Measurements from ENCODE around the gene MPEG1. TPM values are rescaled to one million over a fixed set of nuclear protein-coding genes. Genes with fewer than 3 reads are reported as not detected.

MPEG1 gene
- total RNA-seq, 1 experiment from 2014 or later = not detected

GRCh38 chr11:59196777-59197176, 15.9 kb downstream of the MPEG1 start:
- no peak for DNase-seq (ENCODE audit: low read depth)
- in situ Hi-C loops (cut with HindIII; ENCODE audit: low pct_unique_long_range_greater_than_20kb, low sequenced_read_pairs) = no loop called here

- in situ Hi-C loops (cut with HindIII; ENCODE audit: low pct_unique_long_range_greater_than_20kb, low sequenced_read_pairs) = no loop called here
- DNase-seq (ENCODE audit: low read depth) = no peak
Measured at GRCh38 chr11:59195586-59195985, 17.1 kb downstream of the MPEG1 start.

DNA sequence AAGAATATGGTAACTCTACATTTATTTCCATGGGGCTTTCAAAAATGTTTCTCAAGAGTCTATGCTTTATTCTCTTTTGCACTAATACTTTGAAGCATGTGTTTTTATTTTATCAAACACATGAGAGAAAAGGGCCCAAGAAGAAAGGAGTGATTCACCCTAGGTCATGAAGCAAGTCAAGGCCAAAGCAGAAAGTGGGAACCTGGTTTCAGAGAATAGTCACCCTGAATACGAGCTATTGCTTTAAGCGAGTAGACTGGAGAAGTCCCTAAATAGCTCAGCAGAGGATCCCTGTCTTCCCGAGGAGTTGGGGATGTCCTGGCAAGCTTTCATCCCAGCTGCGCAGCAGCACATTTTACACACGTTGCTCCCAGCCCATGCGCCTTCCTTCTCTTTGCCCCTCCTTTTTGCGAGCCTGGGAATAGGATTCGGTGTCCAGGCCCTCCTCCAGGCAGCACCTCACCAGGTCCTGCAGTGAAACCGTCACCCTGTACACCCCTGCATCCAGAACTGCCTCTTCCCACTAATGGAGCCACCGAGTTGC, 19.1 kb downstream of the MPEG1 start:
- DNase-seq (ENCODE audit: low read depth) = no peak
- in situ Hi-C loops (cut with HindIII; ENCODE audit: low pct_unique_long_range_greater_than_20kb, low sequenced_read_pairs) = no loop called here

DNA sequence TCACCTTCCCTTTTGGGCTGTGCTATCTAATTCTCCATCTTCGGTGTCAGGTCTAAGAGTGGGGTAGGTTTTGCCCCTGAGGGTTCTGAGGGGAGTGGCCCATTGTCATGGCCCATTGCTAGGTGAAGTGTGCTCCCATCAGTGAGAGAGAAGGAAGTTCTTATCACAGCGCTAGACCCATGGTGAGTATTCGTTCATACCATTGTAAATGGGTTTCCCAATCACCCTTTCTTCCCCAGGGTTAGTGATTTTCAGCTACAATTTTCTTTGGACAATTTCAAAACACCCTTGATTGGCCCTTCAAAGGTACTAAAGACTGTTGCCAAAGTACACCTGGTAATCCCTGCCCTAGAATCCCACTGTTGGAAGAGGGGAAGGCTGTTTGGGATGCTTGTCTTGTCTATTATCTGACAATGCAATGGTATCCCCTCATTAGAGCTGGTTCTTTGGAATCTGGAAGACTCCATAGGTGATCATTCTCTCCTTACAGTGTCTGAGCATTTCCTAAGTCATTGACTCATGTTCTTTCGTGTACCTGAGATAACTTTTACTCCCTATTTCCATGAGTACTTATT, 20.2 kb downstream of the MPEG1 start:
- in situ Hi-C loops (cut with HindIII; ENCODE audit: low pct_unique_long_range_greater_than_20kb, low sequenced_read_pairs) = no loop called here
- DNase-seq (ENCODE audit: low read depth) = no peak

DNA sequence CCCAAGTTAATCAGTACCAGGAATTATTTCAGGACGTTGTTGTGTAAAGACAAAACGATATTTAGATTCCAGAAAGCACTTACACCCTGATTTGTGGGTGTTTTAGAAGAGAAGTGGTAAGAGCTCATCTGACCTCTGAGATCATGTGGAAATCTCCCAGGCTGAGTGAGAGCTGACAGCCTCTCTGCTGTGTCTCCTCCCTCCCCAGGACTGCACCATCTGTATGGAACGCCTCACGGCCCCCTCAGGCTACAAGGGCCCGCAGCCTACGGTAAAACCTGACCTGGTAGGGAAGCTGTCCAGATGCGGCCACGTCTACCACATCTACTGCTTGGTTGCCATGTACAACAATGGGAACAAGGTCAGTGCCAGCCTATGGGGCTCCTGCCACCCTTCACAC, 20.8 kb downstream of the MPEG1 start:
- DNase-seq (ENCODE audit: low read depth) = no peak
- in situ Hi-C loops (cut with HindIII; ENCODE audit: low pct_unique_long_range_greater_than_20kb, low sequenced_read_pairs) = no loop called here

DNA sequence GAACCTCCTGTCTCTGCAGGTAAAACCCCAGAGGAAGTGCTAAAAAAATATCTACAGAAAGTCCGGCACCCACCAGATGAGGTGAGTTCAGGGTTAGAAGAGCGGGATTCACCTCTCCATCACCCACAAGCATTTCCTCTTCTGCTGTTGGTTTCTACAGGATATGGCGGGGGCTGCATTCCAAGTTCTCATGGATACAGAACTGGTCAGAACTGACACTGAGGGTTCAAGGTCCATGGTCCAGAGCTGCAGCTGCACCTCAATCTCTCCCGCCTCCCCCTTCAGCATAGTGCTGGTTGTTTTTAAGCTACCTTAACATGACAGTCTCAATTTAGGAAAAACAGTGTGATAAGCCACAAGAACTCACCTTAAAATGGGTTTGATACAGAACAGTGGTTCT, 21.6 kb downstream of the MPEG1 start:
- no peak for DNase-seq (ENCODE audit: low read depth)
- in situ Hi-C loops (cut with HindIII; ENCODE audit: low pct_unique_long_range_greater_than_20kb, low sequenced_read_pairs) = no loop called here

DNA sequence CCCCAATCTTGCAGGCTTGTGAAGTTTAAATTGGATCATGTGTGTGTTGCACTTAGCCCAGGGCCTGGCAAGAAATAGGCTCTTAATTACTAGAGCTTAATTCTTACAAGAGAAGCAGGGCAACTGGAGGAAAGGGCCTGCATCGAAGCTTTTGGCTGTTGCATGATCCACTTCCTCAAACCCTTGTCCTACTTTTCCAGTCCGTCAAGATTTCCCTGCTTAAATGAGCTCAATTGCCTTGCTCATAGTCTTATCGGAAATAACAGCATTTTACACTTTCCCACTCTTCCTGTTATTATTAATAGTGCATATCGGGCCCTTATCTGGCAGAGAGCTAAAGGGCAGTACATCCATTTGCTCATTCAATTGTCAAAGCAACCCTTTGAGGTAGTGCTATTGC, 22.7 kb downstream of the MPEG1 start:
- no peak for DNase-seq (ENCODE audit: low read depth)
- in situ Hi-C loops (cut with HindIII; ENCODE audit: low pct_unique_long_range_greater_than_20kb, low sequenced_read_pairs) = no loop called here

DNA sequence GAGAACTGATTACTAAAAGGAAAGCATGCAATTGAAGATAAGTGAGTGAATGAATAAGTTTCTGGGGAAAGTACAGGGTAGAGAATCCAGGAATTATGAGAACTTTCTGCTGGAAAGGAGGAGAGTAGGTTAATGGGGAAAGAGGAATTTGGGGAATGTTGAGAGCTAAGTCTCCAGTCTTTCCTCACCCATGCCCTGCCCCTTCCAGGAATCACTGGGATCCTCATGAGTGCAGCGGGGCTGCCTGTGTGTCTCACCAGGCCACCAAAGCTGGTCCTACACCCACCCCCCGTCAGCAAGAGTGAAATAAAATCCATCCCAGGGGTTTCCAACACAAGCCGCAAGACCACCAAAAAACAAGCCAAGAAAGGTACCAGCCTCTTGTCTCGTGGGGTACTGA, 23.8 kb downstream of the MPEG1 start:
- in situ Hi-C loops (cut with HindIII; ENCODE audit: low pct_unique_long_range_greater_than_20kb, low sequenced_read_pairs) = no loop called here

GRCh38 chr11:59187587-59187986, 25.1 kb downstream of the MPEG1 start:
- in situ Hi-C loops (cut with HindIII; ENCODE audit: low pct_unique_long_range_greater_than_20kb, low sequenced_read_pairs) = no loop called here
- DNase-seq (ENCODE audit: low read depth) = no peak

More for the DNA sequence above, 23.8 kb downstream of the MPEG1 start:
- DNase-seq (ENCODE audit: low read depth) = no peak

DNA sequence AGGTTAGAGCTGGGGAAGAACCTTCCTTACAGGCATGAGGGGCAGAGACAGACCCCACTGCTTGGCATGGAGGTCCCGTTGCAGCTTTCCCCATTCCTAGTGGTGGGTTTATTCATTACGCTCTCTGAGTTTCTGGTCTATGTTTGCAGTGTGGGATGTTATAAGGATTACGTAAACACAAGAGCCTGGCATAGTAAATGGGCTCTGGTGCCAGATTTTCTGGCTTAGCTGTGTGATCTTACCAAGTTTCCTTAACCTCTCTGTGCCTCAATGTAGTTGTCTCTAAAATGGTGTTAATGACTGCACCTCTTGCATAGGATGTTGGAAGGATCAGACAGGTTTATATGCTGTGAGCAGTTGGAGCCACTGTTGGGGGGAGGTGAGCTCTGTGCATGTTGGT, 25.7 kb downstream of the MPEG1 start:
- no peak for DNase-seq (ENCODE audit: low read depth)
- in situ Hi-C loops (cut with HindIII; ENCODE audit: low pct_unique_long_range_greater_than_20kb, low sequenced_read_pairs) = no loop called here

- in situ Hi-C loops (cut with HindIII; ENCODE audit: low pct_unique_long_range_greater_than_20kb, low sequenced_read_pairs) = no loop called here
- no peak for DNase-seq (ENCODE audit: low read depth)
Measured at GRCh38 chr11:59186130-59186594, 26.6 kb downstream of the MPEG1 start.

DNA sequence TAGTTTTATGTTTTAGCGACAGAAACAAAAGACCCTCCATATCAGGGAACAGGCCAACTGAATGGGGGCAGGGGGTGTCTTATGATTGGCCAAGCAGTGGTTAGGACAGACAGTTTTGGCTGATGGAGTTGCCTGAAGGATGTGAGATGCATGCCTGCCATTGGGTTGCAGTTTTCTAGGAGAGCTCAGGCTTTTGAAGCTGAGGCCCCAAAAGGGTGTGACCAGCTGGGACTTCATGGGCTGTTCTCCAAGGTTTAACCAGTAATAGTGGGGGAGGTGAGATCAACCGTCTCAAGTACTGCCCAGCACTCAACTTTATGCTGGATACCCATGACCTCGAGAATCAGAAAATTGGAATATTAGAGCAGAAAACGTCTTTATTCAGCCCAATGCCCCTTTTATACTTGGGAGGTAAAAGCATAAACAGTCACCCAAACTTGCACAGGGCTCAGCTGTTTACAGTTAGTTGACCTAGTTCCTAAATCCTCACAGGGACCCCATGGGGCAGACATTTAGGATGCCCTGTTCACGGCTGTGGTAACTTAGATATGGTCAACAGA, 27.3 kb downstream of the MPEG1 start:
- in situ Hi-C loops (cut with HindIII; ENCODE audit: low pct_unique_long_range_greater_than_20kb, low sequenced_read_pairs) = no loop called here
- no peak for DNase-seq (ENCODE audit: low read depth)

- in situ Hi-C loops (cut with HindIII; ENCODE audit: low pct_unique_long_range_greater_than_20kb, low sequenced_read_pairs) = no loop called here
- DNase-seq (ENCODE audit: low read depth) = no peak
Measured at GRCh38 chr11:59184691-59185339, 27.9 kb downstream of the MPEG1 start.

GRCh38 chr11:59183771-59184170, 29.0 kb downstream of the MPEG1 start:
- no peak for DNase-seq (ENCODE audit: low read depth)
- in situ Hi-C loops (cut with HindIII; ENCODE audit: low pct_unique_long_range_greater_than_20kb, low sequenced_read_pairs) = no loop called here

GRCh38 chr11:59182457-59183151, 30.1 kb downstream of the MPEG1 start:
- DNase-seq (ENCODE audit: low read depth) = no peak
- in situ Hi-C loops (cut with HindIII; ENCODE audit: low pct_unique_long_range_greater_than_20kb, low sequenced_read_pairs) = no loop called here

- no peak for DNase-seq (ENCODE audit: low read depth)
- in situ Hi-C loops (cut with HindIII; ENCODE audit: low pct_unique_long_range_greater_than_20kb, low sequenced_read_pairs) = no loop called here
Measured at GRCh38 chr11:59181746-59182456, 30.8 kb downstream of the MPEG1 start.

DNA sequence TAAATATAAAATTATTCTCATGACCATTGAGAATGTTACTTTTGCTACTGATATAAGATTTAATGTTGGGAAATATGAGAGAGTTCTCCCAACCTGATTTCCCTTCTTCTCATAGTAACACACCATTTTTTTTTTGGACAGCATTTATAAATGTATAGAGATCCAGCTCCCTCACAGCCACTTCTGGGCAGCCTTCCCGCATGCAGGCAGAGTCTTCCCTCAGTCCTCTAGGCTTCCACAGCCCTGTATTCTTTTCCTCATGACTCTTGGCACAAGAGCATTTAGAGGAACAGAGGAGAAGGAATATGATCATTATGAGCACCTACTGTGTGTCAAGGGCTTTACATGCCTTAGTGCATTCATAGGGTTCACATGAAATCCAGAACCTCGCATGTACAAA, 31.8 kb downstream of the MPEG1 start:
- no peak for DNase-seq (ENCODE audit: low read depth)
- in situ Hi-C loops (cut with HindIII; ENCODE audit: low pct_unique_long_range_greater_than_20kb, low sequenced_read_pairs) = no loop called here

GRCh38 chr11:59180168-59180776, 32.5 kb downstream of the MPEG1 start:
- DNase-seq (ENCODE audit: low read depth) = no peak
- in situ Hi-C loops (cut with HindIII; ENCODE audit: low pct_unique_long_range_greater_than_20kb, low sequenced_read_pairs) = no loop called here

Data from Caki2 (cell line).